Uterus (tissue), 2 donors: ENCODE measurements around the gene GDF10.

Experiments
- POLR2A ChIP-seq, 2 donors: fragments of 450-650 bp; IDR thresholded peaks; one replicate each; pipeline ENCODE4 v1.6.1; 2016; ENCODE audit warnings: antibody characterized with exemption in 2 of 2, mild to moderate bottlenecking in 1 of 2, moderate library complexity in 1 of 2
- TF ChIP-seq, protein P1 (sequence below), 4 experiments: fragments of 200-600 bp in 2 of 4; fragments of 450-650 bp in 2 of 4; sonication (generic) in 2 of 4; IDR thresholded peaks; one replicate each; pipeline ENCODE4 v1.5.1; 2016 to 2019; ENCODE audit warnings: antibody characterized with exemption in 4 of 4, mild to moderate bottlenecking in 2 of 4, moderate library complexity in 1 of 4

DNA sequence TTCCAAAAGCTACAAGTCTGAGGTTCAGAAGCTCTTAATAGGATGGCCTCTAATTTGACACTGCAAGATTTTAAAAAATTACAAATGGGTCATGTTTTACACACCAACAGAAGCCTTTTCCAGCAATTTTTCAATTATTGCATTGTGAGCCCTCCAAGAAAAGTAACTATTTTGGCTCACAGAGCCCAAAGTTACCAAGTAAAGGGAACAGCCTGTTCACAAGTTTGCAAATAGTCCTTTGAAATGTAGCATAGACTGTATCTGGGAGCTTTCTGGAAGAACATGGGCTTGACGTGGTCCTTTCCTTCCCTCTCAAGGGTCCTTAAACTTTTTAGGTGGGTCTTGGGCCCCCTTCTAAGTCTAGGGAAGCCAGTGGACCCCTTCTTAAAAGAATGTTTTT is 1.3 kb upstream of the GDF10 start:
- TF ChIP-seq, protein P1, sequence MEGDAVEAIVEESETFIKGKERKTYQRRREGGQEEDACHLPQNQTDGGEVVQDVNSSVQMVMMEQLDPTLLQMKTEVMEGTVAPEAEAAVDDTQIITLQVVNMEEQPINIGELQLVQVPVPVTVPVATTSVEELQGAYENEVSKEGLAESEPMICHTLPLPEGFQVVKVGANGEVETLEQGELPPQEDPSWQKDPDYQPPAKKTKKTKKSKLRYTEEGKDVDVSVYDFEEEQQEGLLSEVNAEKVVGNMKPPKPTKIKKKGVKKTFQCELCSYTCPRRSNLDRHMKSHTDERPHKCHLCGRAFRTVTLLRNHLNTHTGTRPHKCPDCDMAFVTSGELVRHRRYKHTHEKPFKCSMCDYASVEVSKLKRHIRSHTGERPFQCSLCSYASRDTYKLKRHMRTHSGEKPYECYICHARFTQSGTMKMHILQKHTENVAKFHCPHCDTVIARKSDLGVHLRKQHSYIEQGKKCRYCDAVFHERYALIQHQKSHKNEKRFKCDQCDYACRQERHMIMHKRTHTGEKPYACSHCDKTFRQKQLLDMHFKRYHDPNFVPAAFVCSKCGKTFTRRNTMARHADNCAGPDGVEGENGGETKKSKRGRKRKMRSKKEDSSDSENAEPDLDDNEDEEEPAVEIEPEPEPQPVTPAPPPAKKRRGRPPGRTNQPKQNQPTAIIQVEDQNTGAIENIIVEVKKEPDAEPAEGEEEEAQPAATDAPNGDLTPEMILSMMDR (IDR thresholded peaks at IDR 0.05), result no peak
- TF ChIP-seq POLR2A (IDR thresholded peaks at IDR 0.05), result no peak
